HepG2 (cell line): ENCODE data around the gene TBXA2R. TPM values are rescaled to one million over a fixed set of nuclear protein-coding genes. Genes with fewer than 3 reads are reported as not detected.

Experiments used
- CBX5 ChIP-seq: sonication (generic); formaldehyde crosslinking; IDR thresholded peaks from 2 replicates; pipeline ENCODE4 v1.4.0; 2020; ENCODE audit warnings: missing genetic modification reagents, borderline replicate concordance
- GABPA ChIP-seq, 2 experiments: IDR thresholded peaks; 2 replicates each; pipeline ENCODE4 v1.6.1; 2011 to 2016; ENCODE audit warnings: low read depth in 2 of 2, low read length in 1 of 2, missing biosample characterization in 1 of 2, missing genetic modification characterization in 1 of 2
- KAT8 ChIP-seq: IDR thresholded peaks from 2 replicates; pipeline ENCODE4 v1.6.1; 2016; ENCODE audit warnings: missing genetic modification reagents, missing compliant biosample characterization
- LCORL ChIP-seq, 2 experiments: fragments of 450-650 bp in 1 of 2; sonication (generic) in 1 of 2; formaldehyde crosslinking in 1 of 2; IDR thresholded peaks; 2 replicates each; pipeline versions ENCODE4 v1.5.0 to v1.6.1; 2017 to 2020; ENCODE audit warnings: antibody characterized with exemption in 1 of 2, missing genetic modification reagents in 1 of 2
- MBD4 ChIP-seq: IDR thresholded peaks from 2 replicates; pipeline ENCODE4 v1.6.1; 2012; ENCODE audit warnings: low read length, inconsistent platforms, borderline replicate concordance
- NCOA1 ChIP-seq: sonication (generic); formaldehyde crosslinking; IDR thresholded peaks from 2 replicates; pipeline ENCODE4 v1.9.0; 2021; ENCODE audit warnings: missing genetic modification reagents
- PHF8 ChIP-seq: sonication (generic); formaldehyde crosslinking; IDR thresholded peaks from 2 replicates; pipeline ENCODE4 v1.5.0; 2020; ENCODE audit warnings: missing genetic modification reagents
- PITX1 ChIP-seq: sonication (generic); formaldehyde crosslinking; IDR thresholded peaks from 2 replicates; pipeline ENCODE4 v1.5.1; 2020; ENCODE audit warnings: mild to moderate bottlenecking, missing genetic modification reagents
- REXO4 ChIP-seq: sonication (generic); formaldehyde crosslinking; IDR thresholded peaks from 2 replicates; pipeline ENCODE4 v1.8.0; 2022; ENCODE audit warnings: missing genetic modification reagents, mild to moderate bottlenecking, borderline replicate concordance
- SOX13 ChIP-seq, 3 experiments: fragments of 450-650 bp in 1 of 3; sonication (generic) in 1 of 3; formaldehyde crosslinking in 1 of 3; IDR thresholded peaks in 2 of 3; conservative IDR thresholded peaks in 1 of 3; 2 replicates each; pipeline versions ENCODE4 v1.5.0 to v1.6.1; 2016 to 2020; ENCODE audit warnings: antibody characterized with exemption in 1 of 3, mild to moderate bottlenecking in 1 of 3, missing compliant biosample characterization in 1 of 3, missing genetic modification reagents in 1 of 3, moderate library complexity in 1 of 3
- SPEN ChIP-seq: sonication (generic); formaldehyde crosslinking; IDR thresholded peaks from 2 replicates; pipeline ENCODE4 v1.5.1; 2020; ENCODE audit warnings: low read depth, mild to moderate bottlenecking, missing genetic modification reagents
- SRF ChIP-seq: IDR thresholded peaks from 2 replicates; pipeline ENCODE4 v1.6.1; 2011; ENCODE audit warnings: mild to moderate bottlenecking, low read depth, low read length, moderate library complexity
- SRSF4 ChIP-seq: fragments of 200-400 bp; formaldehyde crosslinking; IDR thresholded peaks from one replicate; pipeline ENCODE4 v1.6.1; 2018; ENCODE audit warnings: mild to moderate bottlenecking, low read depth, low read length, moderate library complexity; ENCODE audit not compliant: poor library complexity, severe bottlenecking
- STAG1 ChIP-seq: sonication (generic); formaldehyde crosslinking; IDR thresholded peaks from 2 replicates; pipeline ENCODE4 v1.4.0; 2020; ENCODE audit warnings: missing genetic modification reagents
- TMF1 ChIP-seq: sonication (generic); formaldehyde crosslinking; IDR thresholded peaks from 2 replicates; pipeline ENCODE4 v1.8.1; 2022; ENCODE audit warnings: low read depth, missing genetic modification reagents
- TRAFD1 ChIP-seq: sonication (generic); formaldehyde crosslinking; IDR thresholded peaks from 2 replicates; pipeline ENCODE4 v1.5.1; 2020; ENCODE audit warnings: missing genetic modification reagents, mild to moderate bottlenecking, borderline replicate concordance
- ZNF232 ChIP-seq: sonication (generic); formaldehyde crosslinking; IDR thresholded peaks from 2 replicates; pipeline ENCODE4 v1.4.0; 2020; ENCODE audit warnings: missing genetic modification reagents, borderline replicate concordance
- ZNF512B ChIP-seq: sonication (generic); formaldehyde crosslinking; IDR thresholded peaks from 2 replicates; pipeline ENCODE4 v1.5.1; 2020; ENCODE audit warnings: missing genetic modification reagents, mild to moderate bottlenecking, borderline replicate concordance
- ZNF879 ChIP-seq: sonication (generic); formaldehyde crosslinking; IDR thresholded peaks from 2 replicates; pipeline ENCODE4 v1.8.1; 2023; ENCODE audit warnings: missing genetic modification reagents
- polyA plus RNA-seq, 8 experiments: library from polyadenylated mRNA; depleted of rRNA in 3 of 8; stranded (reverse) in 7 of 8; unstranded in 1 of 8; fragments of >200 nt; fragmentation: Illumina TruSeq in 4 of 8; extraction: Trizol in 4 of 8; gene quantifications; 2 replicates each; pipeline versions ENCODE4 v1.2.1 to v1.2.3, GENCODE V29; 2011 to 2016; ENCODE audit warnings: low read depth in 4 of 8, missing spikeins in 1 of 8, mixed read lengths in 1 of 8; ENCODE audit not compliant: insufficient read depth in 1 of 8
- total RNA-seq, 5 experiments: library from RNA; depleted of rRNA; stranded (reverse); fragments of >200 nt; fragmentation: Illumina TruSeq; extraction: Trizol; gene quantifications; 2 replicates each; pipeline ENCODE4 v1.2.3, GENCODE V29; 2016; ENCODE audit warnings: low read depth in 1 of 5
- TF ChIP-seq, protein P1 (sequence below): sonication (generic); formaldehyde crosslinking; IDR thresholded peaks from 2 replicates; pipeline ENCODE4 v1.5.1; 2020; ENCODE audit warnings: missing genetic modification reagents, mild to moderate bottlenecking, borderline replicate concordance
- TF ChIP-seq, protein P2 (sequence below): sonication (generic); formaldehyde crosslinking; IDR thresholded peaks from 2 replicates; pipeline ENCODE4 v1.4.0; 2020; ENCODE audit warnings: mild to moderate bottlenecking, missing genetic modification reagents

The TBXA2R gene
- total and polyA plus RNA-seq, 2 of the 13 experiments (the other 11 are each of a cell fraction or from before 2014, with no cell fraction given): 0.09 TPM; not detected in 1

DNA sequence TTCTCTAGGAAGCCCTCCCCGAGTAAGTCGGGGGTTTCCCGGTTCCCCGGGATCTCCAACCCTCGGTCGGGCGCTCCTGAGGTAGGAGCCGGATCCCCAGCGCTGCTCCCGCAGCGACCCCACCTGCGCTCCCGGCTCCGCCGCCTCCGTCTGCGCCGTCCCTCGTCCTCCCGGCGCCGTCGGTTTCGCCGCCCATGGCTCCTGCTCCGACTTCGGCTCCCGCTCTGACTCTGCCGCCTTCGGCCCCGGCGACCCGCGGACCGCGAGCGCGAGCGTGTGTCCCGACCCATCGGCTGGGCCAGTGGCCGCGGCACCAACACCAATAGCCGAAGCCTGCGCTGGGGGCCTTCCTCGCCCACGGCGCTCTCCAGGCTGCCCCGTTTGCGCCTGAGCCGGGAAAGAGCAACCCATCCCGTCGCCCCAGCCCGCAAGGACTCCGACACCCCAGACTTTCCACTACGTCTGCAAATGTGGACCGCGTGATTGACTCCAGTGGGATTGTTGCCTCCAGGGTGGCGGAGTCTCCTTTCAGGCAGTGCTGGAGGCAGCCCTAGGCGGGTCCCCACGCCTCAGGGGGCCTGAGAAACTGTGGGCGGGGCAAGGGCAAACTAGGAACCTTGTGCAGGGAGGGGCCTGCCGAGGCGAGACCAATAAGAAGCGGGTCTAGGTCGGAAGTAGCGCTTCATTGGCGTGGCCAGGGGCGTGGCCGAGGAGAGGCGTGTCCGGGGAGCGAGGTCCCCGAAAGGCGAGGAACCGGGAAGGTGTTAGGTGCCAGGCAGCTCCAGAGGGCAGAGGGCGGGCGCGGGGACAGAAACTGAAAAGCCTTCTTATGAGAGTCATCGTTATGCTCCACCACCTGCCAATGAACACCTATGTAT, 20.0 kb upstream of the TBXA2R start, which contains the start of gene CACTIN (continued):
- TF ChIP-seq SOX13 (IDR thresholded peaks at IDR 0.05) (no peak), SOX13 (CRISPR knock-in tag; conservative IDR thresholded peaks at IDR 0.05 in 1 of 2, IDR thresholded peaks at IDR 0.05 in 1 of 2) (no peak), PITX1 (peak; percentile 36; the same call in 1 of the 2 replicates), MBD4 (no peak), STAG1 (CRISPR knock-in tag) (no peak; the same call in 1 of the 2 replicates), KAT8 (CRISPR knock-in tag) (peak; percentile 99), GABPA (IDR thresholded peaks at IDR 0.05; ENCODE audit: low read depth, low read length) (no peak), GABPA (CRISPR knock-in tag; IDR thresholded peaks at IDR 0.05; ENCODE audit: low read depth) (peak; percentile 74), TRAFD1 (peak; percentile 59; the same call in 1 of the 2 replicates), REXO4 (no peak), SRSF4 (no peak), ZNF512B (CRISPR knock-in tag) (no peak), SRF (no peak), TMF1 (CRISPR knock-in tag) (peak; percentile 73; the same call in 1 of the 2 replicates), NCOA1 (CRISPR knock-in tag) (peak; percentile 23; the same call in 1 of the 2 replicates), LCORL (IDR thresholded peaks at IDR 0.05) (no peak), LCORL (CRISPR knock-in tag; IDR thresholded peaks at IDR 0.05) (0 out of 2 replicates have a peak, but pooled peaks have one; percentile 50), PHF8 (CRISPR knock-in tag) (peak; percentile 93), SPEN (CRISPR knock-in tag) (peak; percentile 98), ZNF879 (CRISPR knock-in tag) (no peak), CBX5 (peak; percentile 87; the same call in 1 of the 2 replicates), ZNF232 (CRISPR knock-in tag) (no peak)
- TF ChIP-seq, protein P1, sequence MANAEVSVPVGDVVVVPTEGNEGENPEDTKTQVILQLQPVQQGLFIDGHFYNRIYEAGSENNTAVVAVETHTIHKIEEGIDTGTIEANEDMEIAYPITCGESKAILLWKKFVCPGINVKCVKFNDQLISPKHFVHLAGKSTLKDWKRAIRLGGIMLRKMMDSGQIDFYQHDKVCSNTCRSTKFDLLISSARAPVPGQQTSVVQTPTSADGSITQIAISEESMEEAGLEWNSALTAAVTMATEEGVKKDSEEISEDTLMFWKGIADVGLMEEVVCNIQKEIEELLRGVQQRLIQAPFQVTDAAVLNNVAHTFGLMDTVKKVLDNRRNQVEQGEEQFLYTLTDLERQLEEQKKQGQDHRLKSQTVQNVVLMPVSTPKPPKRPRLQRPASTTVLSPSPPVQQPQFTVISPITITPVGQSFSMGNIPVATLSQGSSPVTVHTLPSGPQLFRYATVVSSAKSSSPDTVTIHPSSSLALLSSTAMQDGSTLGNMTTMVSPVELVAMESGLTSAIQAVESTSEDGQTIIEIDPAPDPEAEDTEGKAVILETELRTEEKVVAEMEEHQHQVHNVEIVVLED (CRISPR knock-in tag): peak; percentile 91
- TF ChIP-seq, protein P2, sequence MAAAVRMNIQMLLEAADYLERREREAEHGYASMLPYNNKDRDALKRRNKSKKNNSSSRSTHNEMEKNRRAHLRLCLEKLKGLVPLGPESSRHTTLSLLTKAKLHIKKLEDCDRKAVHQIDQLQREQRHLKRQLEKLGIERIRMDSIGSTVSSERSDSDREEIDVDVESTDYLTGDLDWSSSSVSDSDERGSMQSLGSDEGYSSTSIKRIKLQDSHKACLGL: peak; percentile 90
